Lower leg skin (tissue), 4 donors: ENCODE results near the gene GARIN3. TPM values are rescaled to one million over a fixed set of nuclear protein-coding genes. Genes with fewer than 3 reads are reported as not detected.
"Not testable (repeated sequence)": the region's sequence is repeated elsewhere in the genome, so short reads cannot be mapped to it uniquely, and the experiment has no call there.

Experiments used
- DNase-seq, 2 donors: peaks; one replicate each; pipeline ENCODE4 v3.0.0-alpha.2; 2019; ENCODE audit warnings: low spot score in 2 of 2
- H3K4me3 ChIP-seq: fragments of 200-600 bp; sonication (generic); 2 replicates; pipeline ENCODE4 v1.5.1; 2017; ENCODE audit warnings: mild to moderate bottlenecking, low read depth; ENCODE audit not compliant: poor library complexity, severe bottlenecking
- POLR2A ChIP-seq, 2 donors: fragments of 450-650 bp; IDR thresholded peaks; one replicate each; pipeline ENCODE4 v1.6.1; 2016 to 2017; ENCODE audit warnings: antibody characterized with exemption in 2 of 2, mild to moderate bottlenecking in 1 of 2, moderate library complexity in 1 of 2
- WGBS, 2 donors: methylation state at CpG; one replicate each; pipeline ENCODE4 v1.1.5; 2018; 5-methylcytosine and 5-hydroxymethylcytosine counted together
- intact Hi-C: fragments of 100-400 bp; cut with DNase I; formaldehyde crosslinking; loops from one replicate; pipeline ENCODE4 v1.15.0; 2023; ENCODE audit warnings: low total_unique reads
- total RNA-seq, 4 donors: library from RNA; depleted of rRNA; stranded (reverse); fragments of >200 nt; gene quantifications; one replicate each; pipeline ENCODE4 v1.1.0, GENCODE V29; 2016
- TF ChIP-seq, protein P1 (sequence below), 3 donors: fragments of 450-650 bp; IDR thresholded peaks; one replicate each; pipeline ENCODE4 v1.5.1; 2016; ENCODE audit warnings: antibody characterized with exemption in 3 of 3, mild to moderate bottlenecking in 3 of 3, moderate library complexity in 2 of 3

The GARIN3 gene
- total RNA-seq, 4 donors from 2014 or later, result not detected

- WGBS, 2 donors, result 75 to 86% methylated on average over 5 of the region's 5 CpGs
- H3K4me3 ChIP-seq, result no peak overlapping the region
- intact Hi-C loops, result no loop called here
- no peak for DNase-seq
- TF ChIP-seq, protein P1, sequence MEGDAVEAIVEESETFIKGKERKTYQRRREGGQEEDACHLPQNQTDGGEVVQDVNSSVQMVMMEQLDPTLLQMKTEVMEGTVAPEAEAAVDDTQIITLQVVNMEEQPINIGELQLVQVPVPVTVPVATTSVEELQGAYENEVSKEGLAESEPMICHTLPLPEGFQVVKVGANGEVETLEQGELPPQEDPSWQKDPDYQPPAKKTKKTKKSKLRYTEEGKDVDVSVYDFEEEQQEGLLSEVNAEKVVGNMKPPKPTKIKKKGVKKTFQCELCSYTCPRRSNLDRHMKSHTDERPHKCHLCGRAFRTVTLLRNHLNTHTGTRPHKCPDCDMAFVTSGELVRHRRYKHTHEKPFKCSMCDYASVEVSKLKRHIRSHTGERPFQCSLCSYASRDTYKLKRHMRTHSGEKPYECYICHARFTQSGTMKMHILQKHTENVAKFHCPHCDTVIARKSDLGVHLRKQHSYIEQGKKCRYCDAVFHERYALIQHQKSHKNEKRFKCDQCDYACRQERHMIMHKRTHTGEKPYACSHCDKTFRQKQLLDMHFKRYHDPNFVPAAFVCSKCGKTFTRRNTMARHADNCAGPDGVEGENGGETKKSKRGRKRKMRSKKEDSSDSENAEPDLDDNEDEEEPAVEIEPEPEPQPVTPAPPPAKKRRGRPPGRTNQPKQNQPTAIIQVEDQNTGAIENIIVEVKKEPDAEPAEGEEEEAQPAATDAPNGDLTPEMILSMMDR (IDR thresholded peaks at IDR 0.05), result no peak
- TF ChIP-seq POLR2A (IDR thresholded peaks at IDR 0.05), result no peak
Measured at GRCh38 chr5:157212307-157212706, 46.2 kb upstream of the GARIN3 start.

DNA sequence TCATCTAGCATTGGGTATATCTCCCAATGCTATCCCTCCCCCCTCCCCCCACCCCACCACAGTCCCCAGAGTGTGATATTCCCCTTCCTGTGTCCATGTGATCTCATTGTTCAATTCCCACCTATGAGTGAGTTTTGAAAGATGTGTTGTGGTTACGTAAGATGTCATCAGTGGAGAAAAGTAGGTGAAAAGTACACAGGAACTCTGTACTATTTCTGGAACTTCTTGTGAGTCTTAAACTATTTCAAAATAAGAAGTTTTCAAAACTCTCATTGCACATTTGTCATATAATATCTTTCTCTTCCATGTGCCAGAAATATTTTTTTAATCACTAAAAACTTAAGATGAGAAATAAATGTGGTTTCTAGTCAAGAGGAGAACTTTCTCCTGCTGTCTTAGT lies 44.6 kb upstream of the GARIN3 start:
- DNase-seq, H3K4me3 ChIP-seq, intact Hi-C loops: not testable (repeated sequence)
- WGBS, 2 donors, result 77 to 79% methylated on average over 1 of the region's 1 CpG

DNA sequence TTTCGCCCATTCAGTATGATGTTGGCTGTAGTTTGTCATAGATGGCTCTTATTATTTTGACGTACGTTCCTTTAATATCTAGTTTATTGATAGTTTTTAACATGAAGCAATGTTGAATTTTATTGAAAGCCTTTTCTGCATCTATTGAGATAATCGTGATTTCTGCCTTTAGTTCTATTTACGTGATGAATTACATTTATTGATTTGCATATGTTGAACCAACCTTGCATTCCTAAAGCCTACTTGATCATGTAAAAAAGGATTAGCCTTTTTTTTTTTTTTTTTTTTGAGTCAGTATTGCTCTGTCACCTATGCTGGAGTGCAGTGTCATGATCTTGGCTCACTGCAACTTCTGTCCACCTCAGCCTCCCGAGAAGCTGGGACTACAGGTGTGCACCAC lies 39.6 kb upstream of the GARIN3 start:
- intact Hi-C loops, result no loop called here
- WGBS, 2 donors, result 77% methylated on average over 6 of the region's 6 CpGs
- no peak overlapping the region for H3K4me3 ChIP-seq
- no peak for DNase-seq
- TF ChIP-seq, protein P1 (IDR thresholded peaks at IDR 0.05), result no peak
- TF ChIP-seq POLR2A (IDR thresholded peaks at IDR 0.05), result no peak

GRCh38 chr5:157204765-157205164 lies 38.7 kb upstream of the GARIN3 start:
- intact Hi-C loops, result no loop called here
- no peak overlapping the region for H3K4me3 ChIP-seq
- TF ChIP-seq, protein P1 (IDR thresholded peaks at IDR 0.05), result no peak
- no peak for TF ChIP-seq POLR2A (IDR thresholded peaks at IDR 0.05)
- no peak for DNase-seq
- 55 to 60% methylated on average over 4 of the region's 4 CpGs for WGBS, 2 donors

GRCh38 chr5:157203417-157203816 lies 37.4 kb upstream of the GARIN3 start:
- TF ChIP-seq, protein P1 (IDR thresholded peaks at IDR 0.05), result no peak
- no peak for TF ChIP-seq POLR2A (IDR thresholded peaks at IDR 0.05)
- WGBS, 2 donors, result 70 to 77% methylated on average over 4 of the region's 4 CpGs
- no peak for DNase-seq
- H3K4me3 ChIP-seq, result no peak overlapping the region
- intact Hi-C loops, result no loop called here

GRCh38 chr5:157201857-157202256 lies 35.8 kb upstream of the GARIN3 start:
- TF ChIP-seq, protein P1 (IDR thresholded peaks at IDR 0.05), result no peak
- no peak for TF ChIP-seq POLR2A (IDR thresholded peaks at IDR 0.05)
- 78 to 82% methylated on average over 4 of the region's 4 CpGs for WGBS, 2 donors
- DNase-seq, result no peak
- intact Hi-C loops, result no loop called here
- no peak overlapping the region for H3K4me3 ChIP-seq
